Measurements from ENCODE around the gene GNG11.

- TF ChIP-seq SETDB1 (IDR thresholded peaks at IDR 0.05; ENCODE audit: insufficient read length, low read length) (no peak), CTCF (tag by site-specific recombination; IDR thresholded peaks at IDR 0.05) (no peak), ZBTB20 (tag by site-specific recombination; IDR thresholded peaks at IDR 0.05) (no peak)
These were observed 27.1 kb upstream of the GNG11 start for GRCh38 chr7:93894426-93894825.
